Kidney (tissue), 14 donors: ENCODE data around the gene LMBR1. TPM values are rescaled to one million over a fixed set of nuclear protein-coding genes. Genes with fewer than 3 reads are reported as not detected.

ENCODE experiments used
- DNase-seq, 5 donors: peaks; one replicate each; pipeline ENCODE4 v3.0.0-alpha.2; 2013 to 2020
- FAIRE-seq: peaks from 2 replicates; lab custom pipeline; 2012; peaks lifted over from hg19 to GRCh38; lab: Jason Lieb, UNC
- H3K27ac ChIP-seq, 2 donors: one replicate each; pipeline ENCODE4 v1.7.0; 2013; ENCODE audit warnings: low read depth in 2 of 2, low read length in 2 of 2, inconsistent platforms in 1 of 2
- H3K27me3 ChIP-seq: one replicate; pipeline ENCODE4 v1.7.1; 2013; ENCODE audit warnings: low read length, inconsistent platforms; ENCODE audit not compliant: control insufficient read depth, insufficient read depth
- H3K36me3 ChIP-seq, 3 donors: one replicate each; pipeline versions ENCODE4 v1.7.0 to v1.7.1; 2013; ENCODE audit warnings: low read length in 3 of 3, control low read depth in 1 of 3, inconsistent platforms in 1 of 3; ENCODE audit not compliant: insufficient read depth in 3 of 3, control insufficient read depth in 2 of 3
- H3K4me1 ChIP-seq, 3 donors: one replicate each; pipeline versions ENCODE4 v1.7.0 to v1.7.1; 2013; ENCODE audit warnings: low read length in 3 of 3, inconsistent platforms in 1 of 3, low read depth in 1 of 3; ENCODE audit not compliant: control insufficient read depth in 2 of 3, insufficient read depth in 2 of 3
- H3K4me3 ChIP-seq, 3 donors: one replicate each; pipeline versions ENCODE4 v1.7.0 to v1.8.1; 2013; ENCODE audit warnings: low read length in 3 of 3, control low read depth in 1 of 3, inconsistent platforms in 1 of 3
- H3K9ac ChIP-seq, 3 donors: one replicate each; pipeline versions ENCODE4 v1.7.0 to v1.7.1; 2013; ENCODE audit warnings: low read length in 3 of 3, control low read depth in 1 of 3, inconsistent platforms in 1 of 3
- H3K9me3 ChIP-seq, 3 donors: one replicate each; pipeline versions ENCODE4 v1.7.0 to v1.7.1; 2013; ENCODE audit warnings: low read length in 3 of 3, control low read depth in 1 of 3, inconsistent platforms in 1 of 3; ENCODE audit not compliant: control insufficient read depth in 2 of 3, insufficient read depth in 1 of 3
- CTCF ChIP-seq: IDR thresholded peaks from 3 replicates; pipeline ENCODE4 v1.5.1; 2012; ENCODE audit warnings: mild to moderate bottlenecking, moderate library complexity, borderline replicate concordance; ENCODE audit not compliant: insufficient read depth; ENCODE audit errors: extremely low read depth
- intact Hi-C: fragments of 100-400 bp; cut with DNase I; formaldehyde crosslinking; loops from one replicate; pipeline ENCODE4 v1.11.1; 2022
- polyA plus RNA-seq: library from polyadenylated mRNA; stranded (reverse); fragments of 350-450 nt; fragmentation: Illumina TruSeq; extraction: RNeasy Lipid Tissue Mini Kit (QIAGEN cat#74804); gene quantifications from one replicate; pipeline ENCODE4 v1.2.3, GENCODE V29; 2014; ENCODE audit warnings: low read depth, low replicate concordance; ENCODE audit not compliant: insufficient read depth
- total RNA-seq: library from RNA; stranded (reverse); fragmentation: NEBNext Ultra II Directional; extraction: Animal tissue kit (Norgen Biotek cat#: 25700); gene quantifications from one replicate; pipeline ENCODE4 v1.2.1, GENCODE V29; 2021
- donor health status: control.
- donor health status: control.
- donor health status: control.
- donor health status: control.
- donor health status: control.
- donor health status: DM: yes; HTN: yes; CAD: no.
- donor health status: Normal renal cell carcinoma (clear cell type).

Gene LMBR1
- total and polyA plus RNA-seq, 2 donors from 2014 or later, result 19.6 to 82.6 TPM

GRCh38 chr7:156733638-156734037, 159.3 kb downstream of the LMBR1 start:
- Histone ChIP-seq H3K4me3 (no peak overlapping the region), H3K9me3 (peaks cover 0 to 2% (median 0%) of the 10 kb centered on the region in 3 donors), H3K27me3 (no peaks in the 10 kb centered on the region), H3K4me1 (no peaks in the 10 kb centered on the region), H3K9ac (no peak overlapping the region), H3K27ac (no peak overlapping the region), H3K36me3 (peaks cover 0 to 7% (median 0%) of the 10 kb centered on the region in 3 donors)
- intact Hi-C loops, result no loop called here
- FAIRE-seq, result no peak
- TF ChIP-seq CTCF, result no peak
- no peak for DNase-seq

GRCh38 chr7:156732091-156732625, 160.8 kb downstream of the LMBR1 start:
- no peaks in the 10 kb centered on the region for H3K4me1 ChIP-seq
- no peak overlapping the region for H3K4me3 ChIP-seq
- H3K9ac ChIP-seq, result no peak overlapping the region
- intact Hi-C loops, result no loop called here
- H3K36me3 ChIP-seq, result peaks cover 0 to 7% (median 0%) of the 10 kb centered on the region in 3 donors
- peaks cover 0 to 2% (median 0%) of the 10 kb centered on the region in 3 donors for H3K9me3 ChIP-seq
- no peak for TF ChIP-seq CTCF
- no peaks in the 10 kb centered on the region for H3K27me3 ChIP-seq
- FAIRE-seq (no peak), DNase-seq (no peak)
- H3K27ac ChIP-seq, result no peak overlapping the region

DNA sequence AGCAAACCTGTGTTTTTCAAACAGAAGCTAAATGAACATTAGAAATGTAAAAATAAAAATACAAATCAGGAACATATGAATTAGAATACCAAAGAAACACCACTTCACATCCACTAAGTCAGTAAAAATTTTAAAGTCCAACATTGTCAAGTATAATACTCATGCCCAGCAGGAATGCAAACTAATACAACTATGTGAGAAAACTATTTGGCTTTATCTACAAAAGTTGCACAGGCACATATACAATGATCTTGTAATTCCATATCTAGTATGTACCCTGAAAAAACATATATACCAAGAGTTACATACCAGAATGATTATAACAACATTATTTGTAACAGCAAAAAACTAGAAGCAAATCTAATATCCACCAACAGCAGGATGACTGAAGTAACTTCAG, 161.3 kb downstream of the LMBR1 start:
- no peak for TF ChIP-seq CTCF
- Histone ChIP-seq H3K36me3 (peaks cover 0 to 7% (median 0%) of the 10 kb centered on the region in 3 donors), H3K27me3 (no peaks in the 10 kb centered on the region)

GRCh38 chr7:156725936-156726335, 167.0 kb downstream of the LMBR1 start:
- no peaks in the 10 kb centered on the region for H3K36me3 ChIP-seq
- intact Hi-C loops, result no loop called here
- no peaks in the 10 kb centered on the region for H3K9me3 ChIP-seq
- no peak overlapping the region for H3K27ac ChIP-seq
- H3K27me3 ChIP-seq, result no peaks in the 10 kb centered on the region
- H3K9ac ChIP-seq, result no peak overlapping the region
- no peak overlapping the region for H3K4me3 ChIP-seq
- H3K4me1 ChIP-seq, result no peaks in the 10 kb centered on the region
- FAIRE-seq, result no peak
- no peak for DNase-seq
- TF ChIP-seq CTCF, result no peak

More for the DNA sequence above, 161.3 kb downstream of the LMBR1 start:
- intact Hi-C loops, result no loop called here
- no peak overlapping the region for H3K27ac ChIP-seq
- H3K4me1 ChIP-seq, result no peaks in the 10 kb centered on the region
- peaks cover 0 to 2% (median 0%) of the 10 kb centered on the region in 3 donors for H3K9me3 ChIP-seq
- H3K9ac ChIP-seq, result no peak overlapping the region
- DNase-seq, result no peak
- no peak for FAIRE-seq
- no peak overlapping the region for H3K4me3 ChIP-seq
